Measurements from ENCODE around the gene GPR160. TPM values are rescaled to one million over a fixed set of nuclear protein-coding genes. Genes with fewer than 3 reads are reported as not detected.
"Not testable (repeated sequence)": the region's sequence is repeated elsewhere in the genome, so short reads cannot be mapped to it uniquely, and the experiment has no call there.

Gene GPR160
- total and polyA plus RNA-seq, 4 donors = 0.99 to 7.2 (median 1.7) TPM

DNA sequence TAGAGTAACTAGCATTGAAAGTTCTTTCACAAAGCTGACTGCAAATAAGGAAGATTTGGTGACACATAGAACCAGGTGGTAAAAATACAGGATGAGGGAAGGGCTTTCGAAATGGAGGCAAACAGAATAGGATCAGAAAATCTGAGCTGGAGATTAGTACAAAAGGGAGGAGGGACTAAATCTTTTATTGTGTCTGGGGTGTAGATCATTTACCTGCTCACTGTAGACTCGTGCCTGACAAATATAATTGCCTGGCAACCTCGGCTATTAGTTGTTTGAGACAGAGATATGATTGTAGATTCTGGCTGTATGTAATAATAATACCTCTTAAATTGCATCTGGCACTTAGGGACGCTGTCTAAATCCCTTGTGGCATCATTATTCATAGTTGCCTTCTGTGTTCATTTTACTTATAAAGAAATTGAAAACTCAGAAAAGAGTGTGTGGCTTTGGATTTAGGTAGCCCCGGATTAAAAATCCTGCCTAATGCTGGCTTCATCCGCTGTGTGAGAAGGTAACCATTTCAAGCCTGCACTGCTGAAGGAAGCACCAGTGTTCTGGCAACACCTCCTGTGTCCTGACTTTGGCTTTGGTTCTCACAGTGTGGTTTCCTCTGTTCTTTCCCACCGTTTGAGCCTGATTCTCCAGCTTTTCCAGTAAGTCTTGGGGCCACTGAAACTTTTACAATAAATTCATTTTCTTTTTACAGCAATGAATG lies 25.0 kb upstream of the GPR160 start:
- H3K4me1 ChIP-seq (ENCODE audit: control insufficient read depth in 4 of 4, insufficient read depth in 4 of 4, low read length in 3 of 4) = no peaks in the 10 kb centered on the region
- 67% methylated on average over 7 of the region's 7 CpGs for WGBS
- no peak overlapping the region for H3K4me3 ChIP-seq (ENCODE audit: low read depth in 1 of 3, low read length in 3 of 3)
- no peaks in the 10 kb centered on the region for H3K9me3 ChIP-seq (ENCODE audit: control insufficient read depth in 4 of 4, low read length in 3 of 4)
- no peak overlapping the region for H3K27ac ChIP-seq (ENCODE audit: low read depth in 1 of 2, low read length in 2 of 2)
- H3K27me3 ChIP-seq (ENCODE audit: control insufficient read depth in 4 of 4, insufficient read depth in 4 of 4, low read length in 3 of 4) = no peaks in the 10 kb centered on the region
- no peak for TF ChIP-seq RAD21 (IDR thresholded peaks at IDR 0.05)
- no peak for TF ChIP-seq EGR1 (IDR thresholded peaks at IDR 0.05; ENCODE audit: low read depth in 2 of 2)
- TF ChIP-seq HNF4A (conservative IDR thresholded peaks at IDR 0.05) = no peak
- TF ChIP-seq, protein P1, sequence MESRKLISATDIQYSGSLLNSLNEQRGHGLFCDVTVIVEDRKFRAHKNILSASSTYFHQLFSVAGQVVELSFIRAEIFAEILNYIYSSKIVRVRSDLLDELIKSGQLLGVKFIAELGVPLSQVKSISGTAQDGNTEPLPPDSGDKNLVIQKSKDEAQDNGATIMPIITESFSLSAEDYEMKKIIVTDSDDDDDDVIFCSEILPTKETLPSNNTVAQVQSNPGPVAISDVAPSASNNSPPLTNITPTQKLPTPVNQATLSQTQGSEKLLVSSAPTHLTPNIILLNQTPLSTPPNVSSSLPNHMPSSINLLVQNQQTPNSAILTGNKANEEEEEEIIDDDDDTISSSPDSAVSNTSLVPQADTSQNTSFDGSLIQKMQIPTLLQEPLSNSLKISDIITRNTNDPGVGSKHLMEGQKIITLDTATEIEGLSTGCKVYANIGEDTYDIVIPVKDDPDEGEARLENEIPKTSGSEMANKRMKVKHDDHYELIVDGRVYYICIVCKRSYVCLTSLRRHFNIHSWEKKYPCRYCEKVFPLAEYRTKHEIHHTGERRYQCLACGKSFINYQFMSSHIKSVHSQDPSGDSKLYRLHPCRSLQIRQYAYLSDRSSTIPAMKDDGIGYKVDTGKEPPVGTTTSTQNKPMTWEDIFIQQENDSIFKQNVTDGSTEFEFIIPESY (IDR thresholded peaks at IDR 0.05) = no peak
- TF ChIP-seq TAF1 (conservative IDR thresholded peaks at IDR 0.05) = no peak
- TF ChIP-seq JUND (IDR thresholded peaks at IDR 0.05) = no peak
- no peak for TF ChIP-seq SP1 (IDR thresholded peaks at IDR 0.05)
- no peak for TF ChIP-seq FOXA2 (IDR thresholded peaks at IDR 0.05)
- no peak for TF ChIP-seq GABPA (IDR thresholded peaks at IDR 0.05 in 1 of 2, conservative IDR thresholded peaks at IDR 0.05 in 1 of 2)
- TF ChIP-seq YY1 (IDR thresholded peaks at IDR 0.05) = no peak
- TF ChIP-seq, protein P2, sequence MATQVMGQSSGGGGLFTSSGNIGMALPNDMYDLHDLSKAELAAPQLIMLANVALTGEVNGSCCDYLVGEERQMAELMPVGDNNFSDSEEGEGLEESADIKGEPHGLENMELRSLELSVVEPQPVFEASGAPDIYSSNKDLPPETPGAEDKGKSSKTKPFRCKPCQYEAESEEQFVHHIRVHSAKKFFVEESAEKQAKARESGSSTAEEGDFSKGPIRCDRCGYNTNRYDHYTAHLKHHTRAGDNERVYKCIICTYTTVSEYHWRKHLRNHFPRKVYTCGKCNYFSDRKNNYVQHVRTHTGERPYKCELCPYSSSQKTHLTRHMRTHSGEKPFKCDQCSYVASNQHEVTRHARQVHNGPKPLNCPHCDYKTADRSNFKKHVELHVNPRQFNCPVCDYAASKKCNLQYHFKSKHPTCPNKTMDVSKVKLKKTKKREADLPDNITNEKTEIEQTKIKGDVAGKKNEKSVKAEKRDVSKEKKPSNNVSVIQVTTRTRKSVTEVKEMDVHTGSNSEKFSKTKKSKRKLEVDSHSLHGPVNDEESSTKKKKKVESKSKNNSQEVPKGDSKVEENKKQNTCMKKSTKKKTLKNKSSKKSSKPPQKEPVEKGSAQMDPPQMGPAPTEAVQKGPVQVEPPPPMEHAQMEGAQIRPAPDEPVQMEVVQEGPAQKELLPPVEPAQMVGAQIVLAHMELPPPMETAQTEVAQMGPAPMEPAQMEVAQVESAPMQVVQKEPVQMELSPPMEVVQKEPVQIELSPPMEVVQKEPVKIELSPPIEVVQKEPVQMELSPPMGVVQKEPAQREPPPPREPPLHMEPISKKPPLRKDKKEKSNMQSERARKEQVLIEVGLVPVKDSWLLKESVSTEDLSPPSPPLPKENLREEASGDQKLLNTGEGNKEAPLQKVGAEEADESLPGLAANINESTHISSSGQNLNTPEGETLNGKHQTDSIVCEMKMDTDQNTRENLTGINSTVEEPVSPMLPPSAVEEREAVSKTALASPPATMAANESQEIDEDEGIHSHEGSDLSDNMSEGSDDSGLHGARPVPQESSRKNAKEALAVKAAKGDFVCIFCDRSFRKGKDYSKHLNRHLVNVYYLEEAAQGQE (IDR thresholded peaks at IDR 0.05) = no peak
- DNase-seq (ENCODE audit: low spot score) = no peak
- H3K36me3 ChIP-seq (ENCODE audit: control insufficient read depth in 4 of 4, insufficient read depth in 3 of 4, low read depth in 1 of 4, low read length in 3 of 4) = no peaks in the 10 kb centered on the region
- H3K9ac ChIP-seq (ENCODE audit: low read depth in 1 of 2, low read length in 2 of 2) = no peak overlapping the region

DNA sequence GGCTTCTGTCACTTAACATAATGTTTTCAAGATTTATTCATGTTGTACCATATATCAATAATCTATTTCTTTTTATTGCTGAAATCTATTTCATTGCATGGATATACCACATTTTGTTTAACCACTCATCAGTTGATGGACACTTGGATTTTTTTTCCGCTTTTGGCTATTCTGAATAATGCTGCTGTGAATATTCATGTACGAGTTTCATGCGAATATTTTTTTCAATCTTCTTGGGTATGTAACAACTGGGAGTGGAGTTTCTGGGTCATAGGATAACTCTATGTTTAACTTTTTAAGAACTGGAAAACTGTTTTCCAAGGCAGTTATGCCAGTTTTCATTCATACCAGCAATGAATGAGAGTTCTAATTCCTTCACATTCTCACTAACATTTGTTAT lies 21.7 kb upstream of the GPR160 start:
- Histone ChIP-seq H3K36me3 (ENCODE audit: control insufficient read depth in 4 of 4, insufficient read depth in 3 of 4, low read depth in 1 of 4, low read length in 3 of 4) (no peaks in the 10 kb centered on the region), H3K27me3 (ENCODE audit: control insufficient read depth in 4 of 4, insufficient read depth in 4 of 4, low read length in 3 of 4) (no peaks in the 10 kb centered on the region), H3K9me3 (ENCODE audit: control insufficient read depth in 4 of 4, low read length in 3 of 4) (no peaks in the 10 kb centered on the region), H3K4me3 (ENCODE audit: low read depth in 1 of 3, low read length in 3 of 3) (no peak overlapping the region), H3K9ac (ENCODE audit: low read depth in 1 of 2, low read length in 2 of 2) (no peak overlapping the region), H3K27ac (ENCODE audit: low read depth in 1 of 2, low read length in 2 of 2) (no peak overlapping the region), H3K4me1 (ENCODE audit: control insufficient read depth in 4 of 4, insufficient read depth in 4 of 4, low read length in 3 of 4) (no peaks in the 10 kb centered on the region)
- 88% methylated on average over 3 of the region's 3 CpGs for WGBS
- no peak for DNase-seq (ENCODE audit: low spot score)
- TF ChIP-seq YY1 (IDR thresholded peaks at IDR 0.05) = no peak

GRCh38 chr3:170019306-170019705 lies 18.5 kb upstream of the GPR160 start:
- H3K27ac ChIP-seq (ENCODE audit: low read depth in 1 of 2, low read length in 2 of 2); H3K27me3 ChIP-seq (ENCODE audit: control insufficient read depth in 4 of 4, insufficient read depth in 4 of 4, low read length in 3 of 4); H3K4me3 ChIP-seq (ENCODE audit: low read depth in 1 of 3, low read length in 3 of 3); DNase-seq (ENCODE audit: low spot score); H3K9me3 ChIP-seq (ENCODE audit: control insufficient read depth in 4 of 4, low read length in 3 of 4); H3K36me3 ChIP-seq (ENCODE audit: control insufficient read depth in 4 of 4, insufficient read depth in 3 of 4, low read depth in 1 of 4, low read length in 3 of 4); H3K9ac ChIP-seq (ENCODE audit: low read depth in 1 of 2, low read length in 2 of 2); H3K4me1 ChIP-seq (ENCODE audit: control insufficient read depth in 4 of 4, insufficient read depth in 4 of 4, low read length in 3 of 4): not testable (repeated sequence)
- 65% methylated on average over 4 of the region's 4 CpGs for WGBS

Measured in liver (tissue), 9 donors.